Body of pancreas (tissue), 4 donors: ENCODE results near the gene MSH6.

Experiments
- CTCF ChIP-seq, 7 experiments: fragments of 450-650 bp in 4 of 7; fragments of 200-600 bp in 3 of 7; sonication (generic) in 3 of 7; IDR thresholded peaks; one replicate each; pipeline ENCODE4 v1.5.1; 2016 to 2019; ENCODE audit warnings: antibody characterized with exemption in 7 of 7
- POLR2A ChIP-seq, 3 donors: fragments of 450-650 bp; IDR thresholded peaks; one replicate each; pipeline ENCODE4 v1.6.1; 2016; ENCODE audit warnings: antibody characterized with exemption in 3 of 3, mild to moderate bottlenecking in 2 of 3

- TF ChIP-seq CTCF (IDR thresholded peaks at IDR 0.05) (no peak), POLR2A (IDR thresholded peaks at IDR 0.05) (no peak)
These were observed 8.4 kb upstream of the MSH6 start for GRCh38 chr2:47774567-47774966.
